HepG2 (cell line): ENCODE results near the gene BRSK2.

Experiments
- AFF4 ChIP-seq: sonication (generic); formaldehyde crosslinking; IDR thresholded peaks from 2 replicates; pipeline ENCODE4 v1.4.0; 2020; ENCODE audit warnings: missing genetic modification reagents
- EP300 ChIP-seq, 3 experiments: sonication (generic) in 1 of 3; formaldehyde crosslinking in 1 of 3; IDR thresholded peaks; 2 replicates each; pipeline versions ENCODE4 v1.5.1 to v1.6.1; 2011 to 2020; ENCODE audit warnings: low read depth in 2 of 3, low read length in 2 of 3, borderline replicate concordance in 1 of 3, improper control_type of control experiment in 1 of 3, mild to moderate bottlenecking in 1 of 3, missing genetic modification reagents in 1 of 3, moderate library complexity in 1 of 3
- GZF1 ChIP-seq: sonication (generic); formaldehyde crosslinking; IDR thresholded peaks from 2 replicates; pipeline ENCODE4 v1.5.1; 2020; ENCODE audit warnings: mild to moderate bottlenecking, missing genetic modification reagents
- KMT2A ChIP-seq: sonication (generic); formaldehyde crosslinking; IDR thresholded peaks from 2 replicates; pipeline ENCODE4 v1.4.0; 2020; ENCODE audit warnings: missing genetic modification reagents
- MYC ChIP-seq: sonication (generic); formaldehyde crosslinking; IDR thresholded peaks from 2 replicates; pipeline ENCODE4 v1.9.0; 2021; ENCODE audit warnings: missing genetic modification reagents, borderline replicate concordance
- PRMT3 ChIP-seq: sonication (generic); formaldehyde crosslinking; IDR thresholded peaks from 2 replicates; pipeline ENCODE4 v1.8.1; 2022; ENCODE audit warnings: low read depth, mild to moderate bottlenecking, moderate library complexity, missing genetic modification reagents, borderline replicate concordance
- ZNF558 ChIP-seq: sonication (generic); formaldehyde crosslinking; IDR thresholded peaks from 2 replicates; pipeline ENCODE4 v1.9.0; 2022; ENCODE audit warnings: mild to moderate bottlenecking, missing genetic modification reagents, borderline replicate concordance
- ZNF562 ChIP-seq: sonication (generic); formaldehyde crosslinking; IDR thresholded peaks from 2 replicates; pipeline ENCODE4 v1.8.0; 2022; ENCODE audit warnings: missing genetic modification reagents, borderline replicate concordance
- TF ChIP-seq, protein P1 (sequence below): sonication (generic); formaldehyde crosslinking; IDR thresholded peaks from 2 replicates; pipeline ENCODE4 v1.5.0; 2020; ENCODE audit warnings: mild to moderate bottlenecking, missing genetic modification reagents, moderate library complexity

- no peak for TF ChIP-seq ZNF562 (CRISPR knock-in tag)
- TF ChIP-seq KMT2A (CRISPR knock-in tag): no peak
- TF ChIP-seq, protein P1, sequence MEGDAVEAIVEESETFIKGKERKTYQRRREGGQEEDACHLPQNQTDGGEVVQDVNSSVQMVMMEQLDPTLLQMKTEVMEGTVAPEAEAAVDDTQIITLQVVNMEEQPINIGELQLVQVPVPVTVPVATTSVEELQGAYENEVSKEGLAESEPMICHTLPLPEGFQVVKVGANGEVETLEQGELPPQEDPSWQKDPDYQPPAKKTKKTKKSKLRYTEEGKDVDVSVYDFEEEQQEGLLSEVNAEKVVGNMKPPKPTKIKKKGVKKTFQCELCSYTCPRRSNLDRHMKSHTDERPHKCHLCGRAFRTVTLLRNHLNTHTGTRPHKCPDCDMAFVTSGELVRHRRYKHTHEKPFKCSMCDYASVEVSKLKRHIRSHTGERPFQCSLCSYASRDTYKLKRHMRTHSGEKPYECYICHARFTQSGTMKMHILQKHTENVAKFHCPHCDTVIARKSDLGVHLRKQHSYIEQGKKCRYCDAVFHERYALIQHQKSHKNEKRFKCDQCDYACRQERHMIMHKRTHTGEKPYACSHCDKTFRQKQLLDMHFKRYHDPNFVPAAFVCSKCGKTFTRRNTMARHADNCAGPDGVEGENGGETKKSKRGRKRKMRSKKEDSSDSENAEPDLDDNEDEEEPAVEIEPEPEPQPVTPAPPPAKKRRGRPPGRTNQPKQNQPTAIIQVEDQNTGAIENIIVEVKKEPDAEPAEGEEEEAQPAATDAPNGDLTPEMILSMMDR (CRISPR knock-in tag): no peak
- no peak for TF ChIP-seq EP300 (IDR thresholded peaks at IDR 0.05; ENCODE audit: low read depth in 2 of 2, low read length in 2 of 2)
- TF ChIP-seq EP300 (CRISPR knock-in tag; IDR thresholded peaks at IDR 0.05; ENCODE audit: borderline replicate concordance): no peak
- no peak for TF ChIP-seq MYC
- no peak for TF ChIP-seq ZNF558
- TF ChIP-seq PRMT3 (CRISPR knock-in tag): no peak
- no peak for TF ChIP-seq GZF1 (CRISPR knock-in tag)
- TF ChIP-seq AFF4 (CRISPR knock-in tag): no peak
These were observed 5.4 kb downstream of the BRSK2 start for GRCh38 chr11:1394936-1395772.
